ENCODE results near the gene DAPP1. TPM values are rescaled to one million over a fixed set of nuclear protein-coding genes. Genes with fewer than 3 reads are reported as not detected.

DAPP1 gene
- total and polyA plus RNA-seq, 2 of the 8 experiments (the other 6 are each of a cell fraction or from before 2014, with no cell fraction given) = not detected

DNA sequence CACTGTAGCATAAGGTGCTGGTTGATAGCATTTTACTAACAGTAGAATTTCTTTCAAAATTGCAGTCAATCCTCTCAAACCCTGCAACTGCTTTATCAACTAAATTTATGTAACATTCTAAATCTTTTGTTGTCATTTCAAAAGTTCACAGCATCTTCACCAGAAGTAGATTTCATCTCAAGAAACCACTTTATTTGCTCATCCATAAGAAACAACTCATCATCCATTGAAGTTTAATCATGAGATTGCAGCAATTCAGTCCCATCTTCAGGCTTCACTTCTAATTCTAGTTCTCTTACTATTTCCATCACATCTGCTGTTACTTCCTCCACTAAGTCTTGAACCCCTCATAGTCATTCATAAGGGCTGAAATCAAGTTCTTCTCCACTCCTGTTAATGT lies 55.9 kb downstream of the DAPP1 start (continued):
- TF ChIP-seq, protein P1, sequence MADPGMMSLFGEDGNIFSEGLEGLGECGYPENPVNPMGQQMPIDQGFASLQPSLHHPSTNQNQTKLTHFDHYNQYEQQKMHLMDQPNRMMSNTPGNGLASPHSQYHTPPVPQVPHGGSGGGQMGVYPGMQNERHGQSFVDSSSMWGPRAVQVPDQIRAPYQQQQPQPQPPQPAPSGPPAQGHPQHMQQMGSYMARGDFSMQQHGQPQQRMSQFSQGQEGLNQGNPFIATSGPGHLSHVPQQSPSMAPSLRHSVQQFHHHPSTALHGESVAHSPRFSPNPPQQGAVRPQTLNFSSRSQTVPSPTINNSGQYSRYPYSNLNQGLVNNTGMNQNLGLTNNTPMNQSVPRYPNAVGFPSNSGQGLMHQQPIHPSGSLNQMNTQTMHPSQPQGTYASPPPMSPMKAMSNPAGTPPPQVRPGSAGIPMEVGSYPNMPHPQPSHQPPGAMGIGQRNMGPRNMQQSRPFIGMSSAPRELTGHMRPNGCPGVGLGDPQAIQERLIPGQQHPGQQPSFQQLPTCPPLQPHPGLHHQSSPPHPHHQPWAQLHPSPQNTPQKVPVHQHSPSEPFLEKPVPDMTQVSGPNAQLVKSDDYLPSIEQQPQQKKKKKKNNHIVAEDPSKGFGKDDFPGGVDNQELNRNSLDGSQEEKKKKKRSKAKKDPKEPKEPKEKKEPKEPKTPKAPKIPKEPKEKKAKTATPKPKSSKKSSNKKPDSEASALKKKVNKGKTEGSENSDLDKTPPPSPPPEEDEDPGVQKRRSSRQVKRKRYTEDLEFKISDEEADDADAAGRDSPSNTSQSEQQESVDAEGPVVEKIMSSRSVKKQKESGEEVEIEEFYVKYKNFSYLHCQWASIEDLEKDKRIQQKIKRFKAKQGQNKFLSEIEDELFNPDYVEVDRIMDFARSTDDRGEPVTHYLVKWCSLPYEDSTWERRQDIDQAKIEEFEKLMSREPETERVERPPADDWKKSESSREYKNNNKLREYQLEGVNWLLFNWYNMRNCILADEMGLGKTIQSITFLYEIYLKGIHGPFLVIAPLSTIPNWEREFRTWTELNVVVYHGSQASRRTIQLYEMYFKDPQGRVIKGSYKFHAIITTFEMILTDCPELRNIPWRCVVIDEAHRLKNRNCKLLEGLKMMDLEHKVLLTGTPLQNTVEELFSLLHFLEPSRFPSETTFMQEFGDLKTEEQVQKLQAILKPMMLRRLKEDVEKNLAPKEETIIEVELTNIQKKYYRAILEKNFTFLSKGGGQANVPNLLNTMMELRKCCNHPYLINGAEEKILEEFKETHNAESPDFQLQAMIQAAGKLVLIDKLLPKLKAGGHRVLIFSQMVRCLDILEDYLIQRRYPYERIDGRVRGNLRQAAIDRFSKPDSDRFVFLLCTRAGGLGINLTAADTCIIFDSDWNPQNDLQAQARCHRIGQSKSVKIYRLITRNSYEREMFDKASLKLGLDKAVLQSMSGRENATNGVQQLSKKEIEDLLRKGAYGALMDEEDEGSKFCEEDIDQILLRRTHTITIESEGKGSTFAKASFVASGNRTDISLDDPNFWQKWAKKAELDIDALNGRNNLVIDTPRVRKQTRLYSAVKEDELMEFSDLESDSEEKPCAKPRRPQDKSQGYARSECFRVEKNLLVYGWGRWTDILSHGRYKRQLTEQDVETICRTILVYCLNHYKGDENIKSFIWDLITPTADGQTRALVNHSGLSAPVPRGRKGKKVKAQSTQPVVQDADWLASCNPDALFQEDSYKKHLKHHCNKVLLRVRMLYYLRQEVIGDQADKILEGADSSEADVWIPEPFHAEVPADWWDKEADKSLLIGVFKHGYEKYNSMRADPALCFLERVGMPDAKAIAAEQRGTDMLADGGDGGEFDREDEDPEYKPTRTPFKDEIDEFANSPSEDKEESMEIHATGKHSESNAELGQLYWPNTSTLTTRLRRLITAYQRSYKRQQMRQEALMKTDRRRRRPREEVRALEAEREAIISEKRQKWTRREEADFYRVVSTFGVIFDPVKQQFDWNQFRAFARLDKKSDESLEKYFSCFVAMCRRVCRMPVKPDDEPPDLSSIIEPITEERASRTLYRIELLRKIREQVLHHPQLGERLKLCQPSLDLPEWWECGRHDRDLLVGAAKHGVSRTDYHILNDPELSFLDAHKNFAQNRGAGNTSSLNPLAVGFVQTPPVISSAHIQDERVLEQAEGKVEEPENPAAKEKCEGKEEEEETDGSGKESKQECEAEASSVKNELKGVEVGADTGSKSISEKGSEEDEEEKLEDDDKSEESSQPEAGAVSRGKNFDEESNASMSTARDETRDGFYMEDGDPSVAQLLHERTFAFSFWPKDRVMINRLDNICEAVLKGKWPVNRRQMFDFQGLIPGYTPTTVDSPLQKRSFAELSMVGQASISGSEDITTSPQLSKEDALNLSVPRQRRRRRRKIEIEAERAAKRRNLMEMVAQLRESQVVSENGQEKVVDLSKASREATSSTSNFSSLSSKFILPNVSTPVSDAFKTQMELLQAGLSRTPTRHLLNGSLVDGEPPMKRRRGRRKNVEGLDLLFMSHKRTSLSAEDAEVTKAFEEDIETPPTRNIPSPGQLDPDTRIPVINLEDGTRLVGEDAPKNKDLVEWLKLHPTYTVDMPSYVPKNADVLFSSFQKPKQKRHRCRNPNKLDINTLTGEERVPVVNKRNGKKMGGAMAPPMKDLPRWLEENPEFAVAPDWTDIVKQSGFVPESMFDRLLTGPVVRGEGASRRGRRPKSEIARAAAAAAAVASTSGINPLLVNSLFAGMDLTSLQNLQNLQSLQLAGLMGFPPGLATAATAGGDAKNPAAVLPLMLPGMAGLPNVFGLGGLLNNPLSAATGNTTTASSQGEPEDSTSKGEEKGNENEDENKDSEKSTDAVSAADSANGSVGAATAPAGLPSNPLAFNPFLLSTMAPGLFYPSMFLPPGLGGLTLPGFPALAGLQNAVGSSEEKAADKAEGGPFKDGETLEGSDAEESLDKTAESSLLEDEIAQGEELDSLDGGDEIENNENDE (IDR thresholded peaks at IDR 0.05; ENCODE audit: insufficient replicate concordance, low read length) = no peak
- no peak for TF ChIP-seq ASH2L (IDR thresholded peaks at IDR 0.05; ENCODE audit: low read length)
- no peak for TF ChIP-seq SAP30 (IDR thresholded peaks at IDR 0.05; ENCODE audit: insufficient read depth, insufficient replicate concordance, low read length)

All from H1 (cell line).